Activated T-cell treated with anti-CD3 and anti-CD28 coated beads, Interleukin-2, amount 50 U/mL, for 72 hours (primary cell): ENCODE data around the gene MARCHF9. TPM values are rescaled to one million over a fixed set of nuclear protein-coding genes. Genes with fewer than 3 reads are reported as not detected.

ENCODE experiments used
- ATAC-seq, 2 donors: fragments of 150-1000 bp; cut with Tn5 transposase; replicated peaks in 1 of 2; 2 replicates each; pipeline ENCODE4 v1.10.0; 2021; ENCODE audit warnings: moderate library complexity in 2 of 2, mild to moderate bottlenecking in 1 of 2
- DNase-seq, 2 donors: peaks; one replicate each; pipeline ENCODE4 v3.0.0; 2021 to 2022; ENCODE audit warnings: mixed read lengths in 1 of 2
- H3K27ac Mint-ChIP-seq: one replicate; pipeline ENCODE4 v1.8.0; 2022; ENCODE audit warnings: mild to moderate bottlenecking, moderate library complexity, mixed read lengths
- H3K27me3 Mint-ChIP-seq: one replicate; pipeline ENCODE4 v1.8.0; 2022; ENCODE audit warnings: low read depth, mixed read lengths
- H3K36me3 Mint-ChIP-seq, 2 donors: one replicate each; pipeline ENCODE4 v1.8.0; 2022; ENCODE audit warnings: mixed read lengths in 2 of 2, mild to moderate bottlenecking in 1 of 2; ENCODE audit not compliant: insufficient read depth in 2 of 2
- H3K4me1 Mint-ChIP-seq: one replicate; pipeline ENCODE4 v1.8.0; 2022; ENCODE audit warnings: low read depth, mixed read lengths
- H3K4me3 Mint-ChIP-seq, 2 donors: one replicate each; pipeline ENCODE4 v1.8.0; 2022; ENCODE audit warnings: mild to moderate bottlenecking in 2 of 2, mixed read lengths in 2 of 2, moderate library complexity in 2 of 2
- H3K9me3 Mint-ChIP-seq, 2 donors: one replicate each; pipeline ENCODE4 v1.8.0; 2022; ENCODE audit warnings: mixed read lengths in 2 of 2
- total RNA-seq, 2 donors: library from RNA; stranded (reverse); gene quantifications; one replicate each; pipeline ENCODE4 v1.2.3, GENCODE V29; 2022

MARCHF9 gene
- total RNA-seq, 2 donors from 2014 or later, result 30.2 to 32.9 TPM

GRCh38 chr12:57746025-57746424, 8.9 kb upstream of the MARCHF9 start:
- Mint-ChIP-seq H3K27me3 (no peaks in the 10 kb centered on the region), H3K27ac (peak overlapping the region; percentile 65), H3K4me3 (peak overlapping the region; percentile 88 to 99), H3K9me3 (no peaks in the 10 kb centered on the region), H3K36me3 (peaks cover 8 to 28% of the 10 kb centered on the region in 2 donors), H3K4me1 (peaks cover 55% of the 10 kb centered on the region)
- no peak for ATAC-seq
- no peak for DNase-seq

- Mint-ChIP-seq H3K27ac (no peak overlapping the region), H3K4me1 (peaks cover 64% of the 10 kb centered on the region), H3K27me3 (no peaks in the 10 kb centered on the region), H3K36me3 (peaks cover 11 to 35% of the 10 kb centered on the region in 2 donors), H3K4me3 (no peak overlapping the region), H3K9me3 (no peaks in the 10 kb centered on the region)
- no peak for ATAC-seq
- no peak for DNase-seq
These were observed 5.8 kb upstream of the MARCHF9 start for GRCh38 chr12:57749061-57749460.

- ATAC-seq (no peak), DNase-seq (no peak)
- no peaks in the 10 kb centered on the region for H3K9me3 Mint-ChIP-seq
- peak overlapping the region; percentile 77 for H3K27ac Mint-ChIP-seq
- H3K27me3 Mint-ChIP-seq, result no peaks in the 10 kb centered on the region
- peaks cover 57% of the 10 kb centered on the region for H3K4me1 Mint-ChIP-seq
- H3K36me3 Mint-ChIP-seq, result peaks cover 12 to 32% of the 10 kb centered on the region in 2 donors
- H3K4me3 Mint-ChIP-seq, result peak overlapping the region; percentile 91 to 98
These were observed 4.1 kb upstream of the MARCHF9 start for GRCh38 chr12:57750561-57751431.

- no peak for ATAC-seq
- H3K9me3 Mint-ChIP-seq, result no peaks in the 10 kb centered on the region
- H3K4me1 Mint-ChIP-seq, result peaks cover 55% of the 10 kb centered on the region
- no peaks in the 10 kb centered on the region for H3K27me3 Mint-ChIP-seq
- peak overlapping the region; percentile 77 for H3K27ac Mint-ChIP-seq
- peaks cover 15 to 32% of the 10 kb centered on the region in 2 donors for H3K36me3 Mint-ChIP-seq
- peak in 1 of 2 donors; percentile 15 for DNase-seq
- peak overlapping the region; percentile 91 to 98 for H3K4me3 Mint-ChIP-seq
These were observed 3.5 kb upstream of the MARCHF9 start for GRCh38 chr12:57751432-57751787.

- peak within 1 kb of the TSS; percentile 91 to 98 for H3K4me3 Mint-ChIP-seq
- H3K27ac Mint-ChIP-seq, result peak within 1 kb of the TSS; percentile 77
- DNase-seq (peak; percentile 98 to 99), ATAC-seq (peak; percentile 82 to 85)
- H3K36me3 Mint-ChIP-seq, result peaks cover 15 to 35% of the 10 kb centered on the region in 2 donors
- peaks cover 59% of the 10 kb centered on the region for H3K4me1 Mint-ChIP-seq
- H3K9me3 Mint-ChIP-seq, result no peaks in the 10 kb centered on the region
- no peaks in the 10 kb centered on the region for H3K27me3 Mint-ChIP-seq
These were observed 2.9 kb upstream of the MARCHF9 start, which contains the start of gene CDK4 for GRCh38 chr12:57751788-57752667. Gene CDK4, minus strand, starts transcription at chr12:57752310. Its CDS starts 593 bp downstream, at chr12:57751717.

GRCh38 chr12:57752668-57753000, 2.3 kb upstream of the MARCHF9 start:
- DNase-seq, result no peak
- ATAC-seq, result no peak
- peak overlapping the region; percentile 51 for H3K27ac Mint-ChIP-seq
- no peaks in the 10 kb centered on the region for H3K9me3 Mint-ChIP-seq
- H3K4me3 Mint-ChIP-seq, result peak overlapping the region; percentile 91 to 98
- H3K36me3 Mint-ChIP-seq, result peaks cover 15 to 32% of the 10 kb centered on the region in 2 donors
- H3K27me3 Mint-ChIP-seq, result no peaks in the 10 kb centered on the region
- H3K4me1 Mint-ChIP-seq, result peaks cover 63% of the 10 kb centered on the region

- Mint-ChIP-seq H3K27ac (peak overlapping the region; percentile 63), H3K4me3 (peak overlapping the region; percentile 92 to 94), H3K4me1 (peaks cover 66% of the 10 kb centered on the region), H3K9me3 (no peaks in the 10 kb centered on the region), H3K36me3 (peaks cover 15 to 25% of the 10 kb centered on the region in 2 donors), H3K27me3 (no peaks in the 10 kb centered on the region)
- no peak for ATAC-seq
- DNase-seq, result no peak
These were observed 1.1 kb upstream of the MARCHF9 start for GRCh38 chr12:57753756-57754337.

- Mint-ChIP-seq H3K27me3 (no peaks in the 10 kb centered on the region), H3K4me1 (peaks cover 73% of the 10 kb centered on the region), H3K27ac (no peak overlapping the region), H3K4me3 (peak overlapping the region in 1 of 2 donors; percentile 94), H3K36me3 (peaks cover 15 to 22% of the 10 kb centered on the region in 2 donors), H3K9me3 (no peaks in the 10 kb centered on the region)
- DNase-seq (no peak), ATAC-seq (no peak)
These were observed 221 bp downstream of the MARCHF9 start for GRCh38 chr12:57755194-57755453.

GRCh38 chr12:57755454-57756372, 810 bp downstream of the MARCHF9 start:
- peaks cover 67% of the 10 kb centered on the region for H3K4me1 Mint-ChIP-seq
- no peaks in the 10 kb centered on the region for H3K27me3 Mint-ChIP-seq
- DNase-seq (peak; percentile 36 to 48), ATAC-seq (no peak)
- peak overlapping the region; percentile 32 for H3K27ac Mint-ChIP-seq
- H3K36me3 Mint-ChIP-seq, result peaks cover 11 to 18% of the 10 kb centered on the region in 2 donors
- H3K9me3 Mint-ChIP-seq, result no peaks in the 10 kb centered on the region
- peak overlapping the region; percentile 93 to 95 for H3K4me3 Mint-ChIP-seq

- peak overlapping the region; percentile 93 to 95 for H3K4me3 Mint-ChIP-seq
- peak overlapping the region; percentile 80 for H3K27ac Mint-ChIP-seq
- peaks cover 8 to 12% of the 10 kb centered on the region in 2 donors for H3K36me3 Mint-ChIP-seq
- ATAC-seq (peak; percentile 22 to 32), DNase-seq (peak; percentile 81)
- no peaks in the 10 kb centered on the region for H3K27me3 Mint-ChIP-seq
- peaks cover 57% of the 10 kb centered on the region for H3K4me1 Mint-ChIP-seq
- no peaks in the 10 kb centered on the region for H3K9me3 Mint-ChIP-seq
These were observed 1.8 kb downstream of the MARCHF9 start for GRCh38 chr12:57756406-57757341.

- H3K4me1 Mint-ChIP-seq, result peaks cover 50% of the 10 kb centered on the region
- ATAC-seq, result no peak
- no peaks in the 10 kb centered on the region for H3K9me3 Mint-ChIP-seq
- peaks cover 6 to 11% of the 10 kb centered on the region in 2 donors for H3K36me3 Mint-ChIP-seq
- no peak overlapping the region for H3K4me3 Mint-ChIP-seq
- H3K27me3 Mint-ChIP-seq, result no peaks in the 10 kb centered on the region
- H3K27ac Mint-ChIP-seq, result no peak overlapping the region
- no peak for DNase-seq
These were observed 2.9 kb downstream of the MARCHF9 start for GRCh38 chr12:57757771-57758170.
